SH-SY5Y (cell line): ENCODE data around the gene GIPC3.

ENCODE experiments used
- GATA2 ChIP-seq: IDR thresholded peaks from 2 replicates; pipeline ENCODE4 v1.6.1; 2011; ENCODE audit warnings: mild to moderate bottlenecking, low read depth, low read length
- GATA3 ChIP-seq: IDR thresholded peaks from 2 replicates; pipeline ENCODE4 v1.6.1; 2011; ENCODE audit warnings: low read depth, mild to moderate bottlenecking, low read length, moderate library complexity

DNA sequence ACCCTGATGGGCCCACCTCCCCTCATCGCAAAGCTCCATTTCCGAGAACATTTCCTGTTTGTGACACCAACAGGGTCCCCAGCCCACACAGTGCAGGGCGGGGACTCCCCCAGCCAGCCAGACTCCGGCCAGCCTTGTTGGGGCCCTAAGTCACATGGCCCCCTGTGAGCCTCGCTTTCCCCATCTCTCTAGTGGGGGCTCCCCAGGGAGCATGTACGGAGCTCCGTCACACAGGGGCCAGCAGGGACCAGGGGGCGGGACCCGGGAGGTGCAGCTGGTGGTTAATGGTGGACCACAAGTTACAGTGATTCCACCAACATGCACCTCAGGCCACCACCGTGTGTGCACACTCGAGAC, 19.7 kb downstream of the GIPC3 start:
- TF ChIP-seq GATA3 (no peak), GATA2 (no peak)
